Activated T-cell treated with anti-CD3 and anti-CD28 coated beads, Interleukin-2, amount 50 U/mL, for 1 hour (primary cell): Measurements from ENCODE around the gene ZNF343.

Source experiments
- DNase-seq: peaks from one replicate; pipeline ENCODE4 v3.0.0-alpha.2; 2020

The ZNF343 gene

GRCh38 chr20:2468581-2469407 is 39.9 kb downstream of the ZNF343 start:
- no peak for DNase-seq

- no peak for DNase-seq
These were observed 41.3 kb downstream of the ZNF343 start for GRCh38 chr20:2467412-2467811.

GRCh38 chr20:2465100-2465499 is 43.6 kb downstream of the ZNF343 start:
- DNase-seq, result no peak

- no peak for DNase-seq
These were observed 44.9 kb downstream of the ZNF343 start for GRCh38 chr20:2463616-2464365.

GRCh38 chr20:2462484-2462883 is 46.2 kb downstream of the ZNF343 start:
- DNase-seq, result no peak

- DNase-seq, result no peak
These were observed 47.8 kb downstream of the ZNF343 start for GRCh38 chr20:2460752-2461424.

GRCh38 chr20:2459981-2460751 is 48.5 kb downstream of the ZNF343 start:
- DNase-seq, result no peak

GRCh38 chr20:2458919-2459499 is 49.7 kb downstream of the ZNF343 start:
- no peak for DNase-seq

GRCh38 chr20:2455771-2456497 is 52.8 kb downstream of the ZNF343 start:
- DNase-seq, result no peak

- DNase-seq, result no peak
These were observed 54.9 kb downstream of the ZNF343 start for GRCh38 chr20:2453792-2454191.

GRCh38 chr20:2451939-2452732 is 56.6 kb downstream of the ZNF343 start:
- peak; percentile 59 for DNase-seq

- DNase-seq, result no peak
These were observed 57.3 kb downstream of the ZNF343 start for GRCh38 chr20:2451422-2451821.

GRCh38 chr20:2449386-2449785 is 59.3 kb downstream of the ZNF343 start:
- DNase-seq, result no peak

GRCh38 chr20:2446845-2447244 is 61.9 kb downstream of the ZNF343 start:
- DNase-seq, result no peak
